Naive thymus-derived CD8-positive, alpha-beta T cell (primary cell): ENCODE measurements around the gene COA1. TPM values are rescaled to one million over a fixed set of nuclear protein-coding genes. Genes with fewer than 3 reads are reported as not detected.
A peak's percentile ranks its signal among the peaks of the same experiment; 100 is the strongest.
"Not testable (repeated sequence)": the region's sequence is repeated elsewhere in the genome, so short reads cannot be mapped to it uniquely, and the experiment has no call there.

Experiments
- ATAC-seq, 2 donors: fragments of 150-1000 bp; cut with Tn5 transposase in 1 of 2; sonication (Bioruptor Pico), chemical (Tn5 transposase) in 1 of 2; 1 replicate in 1 of 2; 2 replicates in 1 of 2; pipeline ENCODE4 v1.10.0; 2021; ENCODE audit warnings: mild to moderate bottlenecking in 2 of 2, moderate library complexity in 2 of 2
- POLR2A ChIA-PET: fragments of 350-600 bp; sonication (Branson Sonifier 250); formaldehyde crosslinking; loops from one replicate; lab custom pipeline; 2021; ENCODE audit warnings: antibody characterized with exemption; lab: Charles Lee
- DNase-seq, 10 donors: peaks; one replicate each; pipeline versions ENCODE4 v3.0.0 to v3.0.0-alpha.2; 2020 to 2022
- H3K27ac Mint-ChIP-seq, 10 donors: one replicate each; pipeline ENCODE4 v1.8.0; 2020 to 2022; ENCODE audit warnings: mild to moderate bottlenecking in 10 of 10, mixed read lengths in 10 of 10, moderate library complexity in 4 of 10, inconsistent platforms in 1 of 10
- H3K27me3 Mint-ChIP-seq, 5 donors: one replicate each; pipeline ENCODE4 v1.8.0; 2021 to 2022; ENCODE audit warnings: mixed read lengths in 5 of 5
- H3K36me3 Mint-ChIP-seq, 3 donors: one replicate each; pipeline ENCODE4 v1.8.0; 2020 to 2022; ENCODE audit warnings: mixed read lengths in 3 of 3, mild to moderate bottlenecking in 2 of 3, inconsistent platforms in 1 of 3
- H3K4me1 Mint-ChIP-seq, 4 donors: one replicate each; pipeline ENCODE4 v1.8.0; 2021 to 2022; ENCODE audit warnings: mixed read lengths in 4 of 4
- H3K4me3 Mint-ChIP-seq, 10 donors: one replicate each; pipeline ENCODE4 v1.8.0; 2020 to 2022; ENCODE audit warnings: mild to moderate bottlenecking in 10 of 10, mixed read lengths in 10 of 10, moderate library complexity in 6 of 10, inconsistent platforms in 1 of 10
- H3K9me3 Mint-ChIP-seq, 9 donors: one replicate each; pipeline ENCODE4 v1.8.0; 2020 to 2022; ENCODE audit warnings: mixed read lengths in 9 of 9, mild to moderate bottlenecking in 3 of 9, inconsistent platforms in 1 of 9, moderate library complexity in 1 of 9
- polyA plus RNA-seq, 3 donors: library from polyadenylated mRNA; unstranded; fragments of 300-500 nt; fragmentation: Illumina TruSeq; gene quantifications; one replicate each; pipeline ENCODE4 v1.2.3, GENCODE V29; 2021
- total RNA-seq, 8 experiments: library from RNA in 2 of 8; stranded (reverse) in 2 of 8; gene quantifications; one replicate each; pipeline ENCODE4 v1.2.3 and lab custom pipeline; 2021 to 2026

COA1 gene, protein sequence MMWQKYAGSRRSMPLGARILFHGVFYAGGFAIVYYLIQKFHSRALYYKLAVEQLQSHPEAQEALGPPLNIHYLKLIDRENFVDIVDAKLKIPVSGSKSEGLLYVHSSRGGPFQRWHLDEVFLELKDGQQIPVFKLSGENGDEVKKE
- total RNA-seq (100 to 1,000 TPM; 215 to 219 TPM), polyA plus RNA-seq (100 to 1,000 TPM; 102 to 121 (median 104) TPM), total RNA-seq (lab: John Stamatoyannopoulos, UW) (54.1 to 123 (median 87.0) reads per million in 6 experiments)

DNA sequence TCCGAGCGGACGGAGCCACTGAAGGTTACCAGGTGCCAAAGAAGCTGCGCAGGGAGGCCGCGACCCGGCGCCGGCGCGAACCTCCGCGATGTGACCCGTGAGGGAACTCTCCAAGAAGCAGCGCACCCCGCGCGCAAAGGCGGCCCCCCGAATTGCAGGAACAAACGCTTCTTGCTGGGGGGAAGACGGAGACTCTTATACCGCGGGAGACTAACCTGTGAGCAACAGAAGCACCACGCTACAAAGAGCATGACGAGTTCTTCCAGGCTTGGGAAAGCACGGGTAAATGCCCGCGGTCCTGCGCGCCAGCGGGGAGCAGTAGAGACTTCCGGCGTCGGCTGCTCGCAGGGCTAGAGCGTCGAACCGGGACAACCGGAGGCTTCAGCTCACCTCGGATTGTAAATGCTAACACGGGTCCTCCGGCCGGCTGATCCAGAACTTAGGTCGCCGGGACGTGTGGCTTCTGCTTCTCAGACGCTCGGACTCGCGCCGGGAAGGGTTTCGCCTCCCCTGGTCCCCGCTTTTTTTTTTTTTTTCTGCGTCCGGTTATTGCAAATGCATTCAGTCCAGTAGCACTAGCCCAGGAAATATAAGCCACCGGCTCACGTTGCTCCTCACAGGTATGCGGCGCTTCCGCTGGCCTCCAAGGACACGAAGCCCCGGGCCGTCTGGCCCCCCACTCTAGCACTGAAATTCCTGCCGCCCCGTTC is at the start of gene COA1:
Gene COA1 (minus strand): TSS at position 310 of the 710 bp plus-strand sequence. CDS start 80,909 bp downstream, outside the sequence.
- DNase-seq (peak; percentile 63 to 84 (median 78)), ATAC-seq (peak; percentile 93 to 94)
- Mint-ChIP-seq H3K9me3 (no peaks in the 10 kb centered on the region), H3K27me3 (peaks cover 0 to 2% (median 0%) of the 10 kb centered on the region in 5 donors), H3K4me3 (peak within 1 kb of the TSS; percentile 90 to 97 (median 94)), H3K27ac (peak within 1 kb of the TSS; percentile 83 to 95 (median 92)), H3K4me1 (peaks cover 20 to 53% (median 38%) of the 10 kb centered on the region in 4 donors), H3K36me3 (peaks cover 0 to 5% (median 4%) of the 10 kb centered on the region in 3 donors)
- POLR2A ChIA-PET = interaction anchor here (0.7 to 1.9 kb wide), 11 partner anchors 26 to 848 kb away, joined by 3 to 12 read pairs (median 5); partner anchors contain the start of genes BLVRA, MRPL32, PSMA2 and STK17A

DNA sequence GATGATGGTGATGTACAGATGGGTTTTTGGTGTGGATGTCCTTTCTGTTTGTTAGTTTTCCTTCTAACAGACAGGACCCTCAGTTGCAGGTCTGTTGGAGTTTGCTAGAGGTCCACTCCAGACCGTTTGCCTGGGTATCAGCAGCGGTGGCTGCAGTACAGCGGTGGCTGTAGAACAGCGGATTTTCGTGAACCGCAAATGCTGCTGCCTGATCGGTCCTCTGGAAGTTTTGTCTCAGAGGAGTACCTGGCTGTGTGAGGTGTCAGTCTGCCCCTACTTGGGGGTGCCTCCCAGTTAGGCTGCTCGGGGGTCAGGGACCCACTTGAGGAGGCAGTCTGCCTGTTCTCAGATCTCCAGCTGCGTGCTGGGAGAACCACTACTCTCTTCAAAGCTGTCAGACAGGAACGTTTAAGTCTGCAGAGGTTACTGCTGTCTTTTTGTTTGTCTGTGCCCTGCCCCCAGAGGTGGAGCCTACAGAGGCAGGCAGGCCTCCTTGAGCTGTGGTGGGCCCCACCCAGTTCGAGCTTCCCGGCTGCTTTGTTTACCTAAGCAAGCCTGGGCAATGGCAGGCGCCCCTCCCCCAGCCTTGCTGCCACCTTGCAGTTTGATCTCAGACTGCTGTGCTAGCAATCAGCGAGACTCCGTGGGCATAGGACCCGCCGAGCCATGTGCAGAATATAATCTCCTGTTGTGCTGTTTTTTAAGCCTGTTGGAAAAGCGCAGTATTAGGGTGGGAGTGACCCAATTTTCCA is 49.1 kb upstream of the COA1 start:
- ATAC-seq, H3K27ac Mint-ChIP-seq, DNase-seq, H3K9me3 Mint-ChIP-seq, H3K27me3 Mint-ChIP-seq, POLR2A ChIA-PET: not testable (repeated sequence)
- Mint-ChIP-seq H3K36me3 (peaks cover 5 to 16% (median 14%) of the 10 kb centered on the region in 3 donors), H3K4me3 (peak overlapping the region in 1 of 10 donors; percentile 39), H3K4me1 (peaks cover 0 to 19% (median 5%) of the 10 kb centered on the region in 4 donors)

DNA sequence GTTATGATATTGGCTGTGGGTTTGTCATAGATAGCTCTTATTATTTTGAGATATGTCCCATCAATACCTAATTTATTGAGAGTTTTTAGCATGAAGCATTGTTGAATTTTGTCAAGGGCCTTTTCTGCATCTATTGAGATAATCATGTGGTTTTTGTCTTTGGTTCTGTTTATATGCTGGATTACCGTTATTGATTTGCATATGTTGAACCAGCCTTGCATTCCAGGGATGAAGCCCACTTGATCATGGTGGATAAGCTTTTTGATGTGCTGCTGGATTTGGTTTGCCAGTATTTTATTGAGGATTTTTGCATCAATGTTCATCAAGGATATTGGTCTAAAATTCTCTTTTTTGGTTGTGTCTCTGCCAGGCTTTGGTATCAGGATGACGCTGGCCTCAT is 45.9 kb upstream of the COA1 start:
- H3K27ac Mint-ChIP-seq, POLR2A ChIA-PET, ATAC-seq, DNase-seq, H3K4me1 Mint-ChIP-seq, H3K9me3 Mint-ChIP-seq, H3K27me3 Mint-ChIP-seq, H3K4me3 Mint-ChIP-seq: not testable (repeated sequence)
- H3K36me3 Mint-ChIP-seq = peaks cover 5 to 25% (median 24%) of the 10 kb centered on the region in 3 donors

DNA sequence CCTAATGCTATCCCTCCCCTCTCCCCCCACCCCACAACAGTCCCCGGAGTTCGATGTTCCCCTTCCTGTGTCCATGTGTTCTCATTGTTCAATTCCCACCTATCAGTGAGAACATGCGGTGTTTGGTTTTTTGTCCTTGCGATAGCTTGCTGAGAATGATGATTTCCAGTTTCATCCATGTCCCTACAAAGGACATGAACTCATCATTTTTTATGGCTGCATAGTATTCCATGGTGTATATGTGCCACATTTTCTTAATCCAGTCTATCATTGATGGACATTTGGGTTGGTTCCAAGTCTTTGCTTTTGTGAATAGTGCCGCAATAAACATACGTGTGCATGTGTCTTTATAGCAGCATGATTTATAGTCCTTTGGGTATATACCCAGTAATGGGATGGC is 43.9 kb upstream of the COA1 start:
- H3K27me3 Mint-ChIP-seq, H3K9me3 Mint-ChIP-seq, H3K4me3 Mint-ChIP-seq, ATAC-seq, DNase-seq, H3K4me1 Mint-ChIP-seq, H3K27ac Mint-ChIP-seq, POLR2A ChIA-PET: not testable (repeated sequence)
- H3K36me3 Mint-ChIP-seq = peaks cover 0 to 24% (median 19%) of the 10 kb centered on the region in 3 donors

DNA sequence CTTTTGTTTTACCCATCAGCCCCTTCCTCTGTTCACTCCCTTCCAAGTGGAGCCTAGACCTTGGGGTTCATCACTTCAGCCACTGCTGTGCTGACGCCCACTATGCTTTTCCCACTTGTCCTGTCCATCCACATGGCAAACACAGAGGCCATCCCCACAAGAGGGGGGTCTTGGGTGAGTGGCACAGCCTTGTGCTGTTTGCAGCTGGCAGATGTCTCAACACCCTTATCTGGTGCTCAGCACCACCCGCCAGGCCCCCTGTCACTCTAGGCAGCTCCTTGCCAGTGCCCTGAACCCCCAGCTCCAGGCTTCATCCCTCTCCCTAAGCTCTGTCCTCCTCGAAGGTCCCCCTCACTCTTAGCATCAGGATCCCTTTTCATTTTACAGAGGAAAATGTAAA is 42.2 kb upstream of the COA1 start:
- ATAC-seq = no peak
- H3K36me3 Mint-ChIP-seq = peaks cover 0 to 20% (median 19%) of the 10 kb centered on the region in 3 donors
- H3K4me1 Mint-ChIP-seq = peaks cover 0 to 8% (median 3%) of the 10 kb centered on the region in 4 donors
- no peak overlapping the region for H3K4me3 Mint-ChIP-seq
- H3K27me3 Mint-ChIP-seq = no peaks in the 10 kb centered on the region
- no peak for DNase-seq
- peaks cover 0 to 4% (median 0%) of the 10 kb centered on the region in 9 donors for H3K9me3 Mint-ChIP-seq
- POLR2A ChIA-PET = no interaction called here
- H3K27ac Mint-ChIP-seq = peak overlapping the region in 2 of 10 donors; percentile 13 to 33

DNA sequence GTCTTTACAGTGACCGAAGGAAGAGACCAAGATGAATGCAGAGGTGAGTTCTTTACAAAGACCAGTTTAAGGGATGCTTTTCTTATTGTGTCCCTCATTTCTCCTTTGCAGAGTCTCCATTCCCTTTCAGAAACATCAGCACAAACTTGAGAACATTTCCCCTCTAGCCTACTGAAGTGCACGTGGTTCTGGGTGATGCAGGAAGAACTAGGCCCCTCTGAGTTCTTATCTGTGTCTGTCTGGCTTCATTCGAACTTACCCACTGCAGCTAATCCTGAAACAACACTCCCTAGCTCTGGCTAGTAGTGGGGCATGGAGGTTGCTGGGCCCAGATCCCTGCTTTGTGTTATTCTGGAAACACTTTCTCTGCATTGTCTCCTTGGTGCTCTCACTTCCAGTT is 41.8 kb upstream of the COA1 start:
- DNase-seq (no peak), ATAC-seq (no peak)
- peaks cover 0 to 8% (median 3%) of the 10 kb centered on the region in 4 donors for H3K4me1 Mint-ChIP-seq
- no peaks in the 10 kb centered on the region for H3K27me3 Mint-ChIP-seq
- peaks cover 0 to 18% (median 16%) of the 10 kb centered on the region in 3 donors for H3K36me3 Mint-ChIP-seq
- no peak overlapping the region for H3K4me3 Mint-ChIP-seq
- POLR2A ChIA-PET = no interaction called here
- no peak overlapping the region for H3K27ac Mint-ChIP-seq
- H3K9me3 Mint-ChIP-seq = peaks cover 0 to 2% (median 0%) of the 10 kb centered on the region in 9 donors

DNA sequence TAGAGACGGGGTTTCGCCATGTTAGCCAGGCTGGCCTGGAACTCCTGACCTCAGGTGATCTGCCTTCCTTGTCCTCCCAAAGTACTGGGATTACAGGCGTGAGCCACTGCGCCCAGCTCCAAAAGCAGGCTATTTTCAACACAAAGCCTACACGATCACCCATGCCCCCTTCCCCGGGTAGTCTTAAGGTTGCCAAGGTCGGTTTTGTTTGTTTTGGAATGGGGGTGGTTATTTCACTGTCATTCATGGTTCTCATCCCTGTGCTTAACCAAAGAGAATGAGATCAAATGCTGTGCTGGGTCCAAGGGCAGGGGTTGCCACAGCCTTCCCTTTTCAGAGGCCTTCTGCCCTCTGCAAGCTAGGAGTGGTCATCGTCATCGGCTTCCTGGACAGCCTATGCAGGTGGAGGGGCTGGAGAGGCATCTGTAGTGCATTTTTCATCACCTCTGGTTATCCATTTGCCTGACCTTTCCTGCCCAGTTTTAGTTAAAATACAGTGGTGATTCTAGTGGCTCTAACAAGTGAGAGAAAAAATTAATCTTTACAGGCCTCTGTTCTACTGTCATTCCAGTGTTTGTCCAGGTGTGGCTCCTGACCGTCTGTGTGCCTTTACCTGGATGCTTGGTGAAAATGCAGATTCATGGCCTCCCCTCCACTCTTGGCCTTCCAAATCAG is 40.6 kb upstream of the COA1 start:
- no peak for DNase-seq
- Mint-ChIP-seq H3K4me1 (peaks cover under 1 to 13% (median 4%) of the 10 kb centered on the region in 4 donors), H3K36me3 (peaks cover 0 to 18% (median 16%) of the 10 kb centered on the region in 3 donors), H3K9me3 (peaks cover 0 to 2% (median 0%) of the 10 kb centered on the region in 9 donors), H3K4me3 (no peak overlapping the region), H3K27me3 (no peaks in the 10 kb centered on the region), H3K27ac (peak overlapping the region in 1 of 10 donors; percentile 33)
- POLR2A ChIA-PET = no interaction called here
- ATAC-seq = no peak

DNA sequence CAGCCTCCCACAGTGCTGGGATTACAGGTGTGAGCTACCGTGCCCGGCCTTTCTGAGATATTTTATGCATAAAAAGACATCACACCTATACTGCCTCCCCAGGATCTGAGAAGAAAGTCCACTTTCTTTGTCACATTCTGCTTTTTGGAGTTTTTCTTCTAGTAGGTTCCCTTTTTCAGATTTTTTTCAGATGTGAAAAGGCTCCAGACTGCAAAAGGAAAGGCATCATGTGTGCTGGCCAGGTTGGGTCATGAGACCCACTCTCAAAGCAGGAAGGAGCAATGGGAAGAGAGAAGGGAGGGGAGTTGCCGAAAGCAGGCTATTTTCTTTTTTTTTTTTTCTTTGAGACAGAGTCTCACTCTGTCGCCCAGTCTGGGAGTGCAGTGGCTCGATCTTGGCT is 40.0 kb upstream of the COA1 start:
- no peak for ATAC-seq
- Mint-ChIP-seq H3K27me3 (no peaks in the 10 kb centered on the region), H3K27ac (no peak overlapping the region), H3K36me3 (peaks cover 0 to 18% (median 16%) of the 10 kb centered on the region in 3 donors), H3K4me1 (peaks cover 7 to 20% (median 9%) of the 10 kb centered on the region in 4 donors), H3K4me3 (no peak overlapping the region), H3K9me3 (peaks cover 0 to 2% (median 0%) of the 10 kb centered on the region in 9 donors)
- DNase-seq = no peak
- POLR2A ChIA-PET = no interaction called here

DNA sequence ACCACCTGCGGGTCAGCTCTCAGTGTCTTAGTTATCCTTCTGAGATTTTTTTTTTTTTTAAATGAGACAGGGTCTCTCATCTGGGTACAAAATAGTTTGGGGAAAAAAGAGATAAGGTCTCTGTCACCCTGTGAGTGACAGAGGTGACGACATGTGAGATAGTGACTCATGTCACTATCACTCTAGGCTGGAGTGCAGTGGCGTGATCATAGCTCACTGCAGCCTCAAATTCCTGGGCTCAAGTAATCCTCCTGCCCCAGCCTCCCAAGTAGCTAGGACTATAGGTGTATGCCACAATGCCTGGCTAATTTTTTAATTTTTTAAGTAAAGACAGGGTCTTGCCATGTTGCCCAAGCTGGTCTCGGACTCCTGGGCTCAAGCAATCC is 39.6 kb upstream of the COA1 start:
- H3K27me3 Mint-ChIP-seq = no peaks in the 10 kb centered on the region
- peaks cover 10 to 24% (median 11%) of the 10 kb centered on the region in 4 donors for H3K4me1 Mint-ChIP-seq
- ATAC-seq (no peak), DNase-seq (no peak)
- peak overlapping the region in 1 of 10 donors; percentile 27 for H3K27ac Mint-ChIP-seq
- peaks cover 0 to 2% (median 0%) of the 10 kb centered on the region in 9 donors for H3K9me3 Mint-ChIP-seq
- no peak overlapping the region for H3K4me3 Mint-ChIP-seq
- peaks cover 0 to 18% (median 16%) of the 10 kb centered on the region in 3 donors for H3K36me3 Mint-ChIP-seq
- POLR2A ChIA-PET = no interaction called here

DNA sequence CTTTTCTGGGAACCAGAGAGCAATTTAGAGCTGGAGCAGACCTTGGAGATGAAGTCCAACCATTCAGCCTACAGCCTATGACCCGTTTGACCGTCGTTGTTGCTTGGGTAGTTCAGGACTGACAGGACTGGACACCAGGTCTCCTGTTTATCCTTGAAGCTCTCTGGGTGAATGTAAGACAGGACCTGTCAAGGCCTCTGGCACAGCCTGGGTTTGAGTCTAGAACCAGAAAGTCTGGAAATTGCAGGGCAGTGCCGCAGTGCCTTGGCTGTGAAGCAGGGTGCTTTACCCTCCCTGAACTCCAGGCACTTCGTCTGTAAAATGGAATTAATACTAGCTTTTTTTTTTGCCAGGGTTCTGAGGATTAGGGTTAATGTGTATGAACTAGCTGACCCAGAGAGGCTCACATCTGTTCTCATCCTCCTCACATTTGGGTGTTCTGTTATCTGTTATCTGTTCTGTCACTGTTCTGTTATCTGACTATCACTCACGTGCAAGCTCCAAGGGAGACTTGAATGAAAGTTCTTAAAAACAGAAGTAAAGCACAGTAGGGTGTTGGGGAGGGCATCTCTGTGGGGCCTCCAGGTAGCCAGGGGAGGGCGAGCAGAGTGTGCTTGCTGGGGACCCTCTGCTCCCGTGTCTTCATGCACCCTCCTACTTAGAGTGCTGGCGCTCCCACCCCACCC is 39.0 kb upstream of the COA1 start:
- Mint-ChIP-seq H3K27me3 (no peaks in the 10 kb centered on the region), H3K27ac (peak overlapping the region in 1 of 10 donors; percentile 72), H3K4me3 (no peak overlapping the region), H3K9me3 (no peaks in the 10 kb centered on the region), H3K36me3 (peaks cover 0 to 18% (median 13%) of the 10 kb centered on the region in 3 donors), H3K4me1 (peaks cover 11 to 28% (median 14%) of the 10 kb centered on the region in 4 donors)
- POLR2A ChIA-PET = no interaction called here
- DNase-seq = no peak
- ATAC-seq = no peak

DNA sequence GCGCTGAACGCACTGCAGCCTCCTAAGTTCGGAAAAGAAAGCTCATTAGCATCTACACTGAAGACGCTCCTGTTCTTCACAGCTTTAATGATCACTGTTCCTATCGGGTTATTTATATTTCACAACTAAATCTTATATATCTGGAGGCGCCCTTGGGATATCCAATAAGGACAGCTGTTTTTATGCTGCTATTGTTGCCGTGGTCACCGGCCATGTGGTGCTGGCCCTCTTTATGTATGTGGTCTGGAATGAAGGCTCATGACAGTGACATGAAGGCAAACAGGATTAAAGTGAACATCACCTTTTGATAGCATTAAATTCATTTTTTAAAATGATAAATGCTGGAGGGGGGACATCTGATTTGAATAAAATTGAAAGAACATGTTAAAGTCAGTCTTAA is 38.0 kb upstream of the COA1 start:
- Mint-ChIP-seq H3K4me1 (peaks cover 11 to 34% (median 21%) of the 10 kb centered on the region in 4 donors), H3K27ac (no peak overlapping the region), H3K4me3 (no peak overlapping the region), H3K36me3 (peaks cover 0 to 12% (median 7%) of the 10 kb centered on the region in 3 donors), H3K27me3 (no peaks in the 10 kb centered on the region), H3K9me3 (no peaks in the 10 kb centered on the region)
- ATAC-seq (no peak), DNase-seq (no peak)
- POLR2A ChIA-PET = no interaction called here
